ENCODE results near the gene RPS10. TPM values are rescaled to one million over a fixed set of nuclear protein-coding genes. Genes with fewer than 3 reads are reported as not detected.
A peak's percentile ranks its signal among the peaks of the same experiment; 100 is the strongest.
"Not testable (repeated sequence)": the region's sequence is repeated elsewhere in the genome, so short reads cannot be mapped to it uniquely, and the experiment has no call there.

RPS10 gene
- total RNA-seq, 2 experiments from 2014 or later: 2,718 to 2,727 TPM

DNA sequence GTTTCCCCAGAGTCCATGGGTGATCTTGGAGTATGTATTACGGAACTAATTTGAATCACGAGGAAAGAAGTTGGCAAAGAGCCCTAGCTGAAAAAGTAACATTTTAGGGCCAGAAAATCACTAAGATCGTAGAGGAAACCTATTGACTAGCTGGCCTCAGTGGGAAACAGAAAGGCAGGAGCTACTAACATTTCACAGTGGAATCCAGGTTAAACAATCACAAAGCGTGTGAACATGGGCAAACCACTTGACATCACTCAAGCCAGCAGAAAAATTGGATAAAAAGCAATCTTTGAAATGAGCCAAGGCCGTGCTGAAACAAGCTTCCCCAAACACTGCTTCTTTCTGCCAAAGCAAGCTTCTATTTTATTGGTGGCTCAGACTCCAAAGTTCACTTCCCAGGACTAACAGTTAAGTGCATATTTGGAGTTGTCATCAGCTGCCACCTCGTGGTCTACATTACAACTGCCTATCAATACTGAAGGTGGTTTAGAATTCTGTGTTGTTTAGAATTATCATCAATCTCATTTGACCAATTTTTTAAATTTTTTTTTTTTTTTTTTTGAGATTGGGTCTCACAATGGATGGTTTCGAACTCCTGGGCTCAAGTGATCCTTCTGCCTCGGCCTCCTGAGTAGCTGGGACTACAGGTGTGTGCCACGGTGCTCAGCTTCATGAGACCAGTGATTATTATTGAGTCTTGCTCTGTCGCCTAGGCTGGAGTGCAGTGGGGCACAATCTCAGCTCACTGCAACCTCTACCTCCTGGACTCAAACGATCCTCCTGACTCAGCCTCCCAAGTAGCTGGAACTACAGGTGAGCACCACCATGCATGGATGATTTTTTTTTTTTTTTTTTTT, 10.6 kb downstream of the RPS10 start:
- peaks cover 12% of the 10 kb centered on the region for H3K4me1 Mint-ChIP-seq (ENCODE audit: low read depth)
- H3K9me3 Mint-ChIP-seq: no peaks in the 10 kb centered on the region
- CTCF ChIA-PET: interaction anchor here (0.7 to 5.0 kb wide), 11 partner anchors 11 to 315 kb away, joined by 3 to 54 read pairs (median 3); partner anchors contain the start of genes RPS10 and SMIM29
- no peak overlapping the region for H3K4me3 Mint-ChIP-seq
- no peak overlapping the region for H3K27ac Mint-ChIP-seq
- DNase-seq: peak; percentile 46
- peaks cover 40% of the 10 kb centered on the region for H3K36me3 Mint-ChIP-seq (ENCODE audit: low read depth)
- no peaks in the 10 kb centered on the region for H3K27me3 Mint-ChIP-seq (ENCODE audit: low read depth)
- intact Hi-C loops (cut with micrococcal nuclease): loop anchor here (1.0 kb wide), 2 partner anchors 166 to 219 kb away; partner anchors contain the start of gene SMIM29

DNA sequence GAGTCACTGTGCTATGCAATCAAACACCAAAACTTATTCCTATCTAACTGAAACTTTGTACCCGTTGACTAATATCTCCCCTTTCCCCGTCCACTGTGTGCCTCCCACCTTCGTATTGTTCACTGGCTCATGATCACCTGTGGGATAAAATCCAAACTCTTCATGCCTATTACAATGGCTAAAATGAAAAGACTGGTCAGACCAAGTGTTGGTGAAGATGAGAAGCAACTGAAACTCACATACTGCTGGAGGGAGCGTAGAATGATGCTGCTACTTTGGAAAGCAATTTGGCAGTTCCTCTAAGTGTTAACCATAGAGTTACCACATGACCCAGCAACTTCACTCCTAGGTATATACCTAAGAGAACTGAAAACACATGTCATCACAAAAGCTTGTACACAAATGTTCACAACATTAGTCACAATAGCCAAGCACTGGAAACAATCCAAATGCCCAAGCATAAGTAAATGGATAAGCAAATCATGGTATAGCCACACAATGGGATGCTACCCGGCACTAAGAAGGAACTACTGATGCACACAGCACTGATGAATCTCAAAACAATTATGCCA, 13.1 kb downstream of the RPS10 start:
- CTCF ChIA-PET: interaction anchor here (5.0 kb wide), 1 partner anchor 164 kb away, joined by 54 read pairs; the partner anchor contains the start of gene SMIM29
- Mint-ChIP-seq H3K4me3 (no peak overlapping the region), H3K36me3 (ENCODE audit: low read depth) (peaks cover 24% of the 10 kb centered on the region), H3K27ac (peak overlapping the region; percentile 43), H3K4me1 (ENCODE audit: low read depth) (peaks cover 3% of the 10 kb centered on the region), H3K9me3 (no peaks in the 10 kb centered on the region), H3K27me3 (ENCODE audit: low read depth) (no peaks in the 10 kb centered on the region)
- intact Hi-C loops (cut with micrococcal nuclease): no loop called here
- DNase-seq: no peak

DNA sequence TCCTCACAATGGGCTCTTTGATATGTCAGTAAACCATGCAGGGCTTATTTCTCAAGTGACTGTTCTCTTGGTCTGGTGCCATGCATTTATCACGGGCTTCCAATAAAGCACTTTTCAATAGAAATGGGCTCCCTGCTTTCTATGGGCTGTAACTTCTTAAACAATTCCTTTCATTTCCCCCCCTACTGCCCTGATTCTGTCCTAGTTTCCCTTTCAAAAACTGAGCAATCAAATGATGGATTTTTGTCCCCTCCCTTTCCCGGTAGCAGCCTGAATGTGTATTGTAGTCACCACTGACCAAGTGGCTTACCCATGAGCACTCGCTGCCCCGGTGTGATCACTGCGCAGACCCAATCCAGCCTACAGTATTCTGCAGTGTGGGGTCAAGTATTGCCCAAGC, 13.9 kb downstream of the RPS10 start:
- Mint-ChIP-seq H3K4me1 (ENCODE audit: low read depth) (peaks cover 3% of the 10 kb centered on the region), H3K36me3 (ENCODE audit: low read depth) (peaks cover 19% of the 10 kb centered on the region), H3K27me3 (ENCODE audit: low read depth) (no peaks in the 10 kb centered on the region), H3K27ac (no peak overlapping the region), H3K4me3 (no peak overlapping the region), H3K9me3 (no peaks in the 10 kb centered on the region)
- DNase-seq: no peak
- CTCF ChIA-PET: no interaction called here
- intact Hi-C loops (cut with micrococcal nuclease): no loop called here

GRCh38 chr6:34407915-34408314, 18.0 kb downstream of the RPS10 start:
- H3K27me3 Mint-ChIP-seq (ENCODE audit: low read depth); H3K4me3 Mint-ChIP-seq; H3K4me1 Mint-ChIP-seq (ENCODE audit: low read depth); intact Hi-C loops (cut with micrococcal nuclease); H3K9me3 Mint-ChIP-seq; H3K27ac Mint-ChIP-seq; DNase-seq; CTCF ChIA-PET: not testable (repeated sequence)
- H3K36me3 Mint-ChIP-seq (ENCODE audit: low read depth): peaks cover 15% of the 10 kb centered on the region

DNA sequence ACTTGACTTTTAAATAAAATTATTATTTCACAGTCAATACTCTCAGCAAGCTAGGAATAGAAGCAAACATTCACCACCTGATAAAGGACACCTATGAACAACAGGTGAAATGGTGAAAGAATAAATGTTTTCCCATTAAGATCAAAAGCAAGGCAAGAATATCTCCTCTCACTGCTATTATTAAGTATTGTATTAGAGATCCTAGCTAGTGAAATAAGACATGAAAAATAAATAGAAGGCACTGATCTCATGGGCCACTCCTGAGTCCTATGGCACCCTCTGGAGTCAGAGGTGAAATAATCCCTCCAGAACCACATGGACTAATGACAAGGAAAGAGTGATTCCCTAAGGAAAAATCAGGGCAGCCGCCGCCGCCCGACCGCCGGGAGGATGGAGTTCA, 29.4 kb downstream of the RPS10 start:
- DNase-seq: no peak
- intact Hi-C loops (cut with micrococcal nuclease): no loop called here

DNA sequence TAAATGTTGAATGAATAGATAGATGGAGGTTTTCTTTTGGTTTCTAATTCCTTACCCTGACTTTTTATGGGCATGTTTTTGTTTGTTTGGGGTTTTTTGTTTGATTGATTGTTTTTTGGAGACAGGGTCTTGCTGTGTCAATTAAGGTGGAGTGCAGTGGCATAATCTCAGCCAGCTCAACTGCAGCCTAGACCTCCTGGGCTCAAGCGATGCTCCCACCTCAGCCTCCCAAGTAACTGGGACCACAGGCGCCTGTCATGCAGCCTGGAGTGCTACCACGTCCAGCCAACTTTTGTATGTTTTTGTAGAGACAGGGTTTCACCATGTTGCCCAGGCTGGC, 31.9 kb downstream of the RPS10 start:
- Mint-ChIP-seq H3K4me3 (peak overlapping the region; percentile 66), H3K27ac (no peak overlapping the region), H3K9me3 (peaks cover 4% of the 10 kb centered on the region)

More for the DNA sequence above, 29.4 kb downstream of the RPS10 start:
- H3K27ac Mint-ChIP-seq: no peak overlapping the region
- no peaks in the 10 kb centered on the region for H3K27me3 Mint-ChIP-seq (ENCODE audit: low read depth)
- H3K4me1 Mint-ChIP-seq (ENCODE audit: low read depth): peaks cover 15% of the 10 kb centered on the region
- H3K36me3 Mint-ChIP-seq (ENCODE audit: low read depth): peaks cover 4% of the 10 kb centered on the region
- peaks cover 4% of the 10 kb centered on the region for H3K9me3 Mint-ChIP-seq
- CTCF ChIA-PET: interaction anchor here (1.5 kb wide), 2 partner anchors 147 to 207 kb away, joined by 5 to 9 read pairs; no protein-coding TSS in a partner anchor
- H3K4me3 Mint-ChIP-seq: no peak overlapping the region

GRCh38 chr6:34393191-34393965, 32.5 kb downstream of the RPS10 start:
- H3K27me3 Mint-ChIP-seq (ENCODE audit: low read depth): no peaks in the 10 kb centered on the region
- peak overlapping the region; percentile 66 for H3K4me3 Mint-ChIP-seq
- CTCF ChIA-PET: interaction anchor here (0.6 to 1.9 kb wide), 5 partner anchors 22 to 165 kb away, joined by 3 to 7 read pairs (median 5); partner anchors contain the start of gene SMIM29
- peaks cover 4% of the 10 kb centered on the region for H3K9me3 Mint-ChIP-seq
- H3K36me3 Mint-ChIP-seq (ENCODE audit: low read depth): peaks cover 4% of the 10 kb centered on the region
- H3K27ac Mint-ChIP-seq: peak overlapping the region; percentile 88
- H3K4me1 Mint-ChIP-seq (ENCODE audit: low read depth): peaks cover 25% of the 10 kb centered on the region
- no peak for DNase-seq
- intact Hi-C loops (cut with micrococcal nuclease): loop anchor here (2.0 kb wide), 1 partner anchor 229 kb away; no protein-coding TSS in a partner anchor

More for the DNA sequence above, 31.9 kb downstream of the RPS10 start:
- H3K4me1 Mint-ChIP-seq (ENCODE audit: low read depth): peaks cover 21% of the 10 kb centered on the region
- H3K27me3 Mint-ChIP-seq (ENCODE audit: low read depth): no peaks in the 10 kb centered on the region
- intact Hi-C loops (cut with micrococcal nuclease): loop anchor here (2.0 kb wide), 1 partner anchor 229 kb away; no protein-coding TSS in a partner anchor
- DNase-seq: no peak
- CTCF ChIA-PET: no interaction called here
- H3K36me3 Mint-ChIP-seq (ENCODE audit: low read depth): peaks cover 4% of the 10 kb centered on the region

DNA sequence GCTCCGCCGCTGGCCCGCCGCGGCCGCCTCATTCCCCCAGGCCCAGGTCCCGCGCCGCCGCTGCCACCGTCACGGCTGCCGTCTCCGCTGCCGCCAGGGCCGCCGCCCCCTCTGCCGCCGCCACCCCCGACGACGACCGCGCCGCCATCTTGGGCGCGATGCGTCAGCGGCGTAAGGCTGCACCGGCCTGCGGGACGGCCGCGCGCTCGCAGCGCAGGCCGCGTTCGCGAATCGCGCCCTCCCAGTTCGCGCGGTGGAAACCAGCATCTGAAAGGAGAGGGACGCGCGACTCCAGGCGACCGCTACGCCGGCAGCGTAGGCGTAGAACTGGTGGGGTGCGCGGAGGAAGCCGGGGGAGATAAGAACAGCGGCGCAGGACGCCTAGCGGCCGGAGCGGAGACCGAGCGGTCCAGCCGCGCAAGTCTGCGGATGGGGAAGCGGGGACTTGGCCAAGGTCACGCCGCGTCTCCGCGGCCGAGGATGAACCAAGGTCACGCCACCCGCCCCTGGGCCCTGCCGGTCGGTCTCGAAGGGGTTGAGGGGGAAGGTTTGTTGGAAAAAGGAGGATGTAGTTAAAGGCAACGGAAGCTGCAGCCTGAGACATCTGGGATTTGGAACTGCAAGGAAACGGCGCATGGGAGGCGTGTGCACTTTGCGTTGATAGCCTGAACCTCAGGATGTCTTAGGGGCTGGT, 33.2 kb downstream of the RPS10 start, which contains the start of gene NUDT3:
NUDT3 (minus strand) TSS at position 173 of the 694 bp plus-strand sequence. CDS start 307 bp downstream, outside the sequence.
- Mint-ChIP-seq H3K27me3 (ENCODE audit: low read depth) (no peaks in the 10 kb centered on the region), H3K9me3 (peaks cover 4% of the 10 kb centered on the region), H3K27ac (peak within 1 kb of the TSS; percentile 88), H3K4me3 (peak within 1 kb of the TSS; percentile 66), H3K4me1 (ENCODE audit: low read depth) (peaks cover 27% of the 10 kb centered on the region), H3K36me3 (ENCODE audit: low read depth) (peaks cover 4% of the 10 kb centered on the region)
- CTCF ChIA-PET: interaction anchor here (0.8 to 1.9 kb wide), 4 partner anchors 22 to 145 kb away, joined by 3 to 7 read pairs (median 6); partner anchors contain the start of gene SMIM29
- intact Hi-C loops (cut with micrococcal nuclease): loop anchor here (1.0 to 2.0 kb wide), 4 partner anchors 34 to 228 kb away; partner anchors contain the start of genes RPS10 and SMIM29
- DNase-seq: peak; percentile 92

- Mint-ChIP-seq H3K27ac (no peak overlapping the region), H3K9me3 (peaks cover 4% of the 10 kb centered on the region)
- intact Hi-C loops (cut with micrococcal nuclease): loop anchor here (1.0 to 2.0 kb wide), 4 partner anchors 34 to 227 kb away; partner anchors contain the start of genes RPS10 and SMIM29
Measured at GRCh38 chr6:34391786-34392496, 33.9 kb downstream of the RPS10 start.

GRCh38 chr6:34391473-34391785, 34.4 kb downstream of the RPS10 start:
- peaks cover under 1% of the 10 kb centered on the region for H3K9me3 Mint-ChIP-seq
- H3K4me1 Mint-ChIP-seq (ENCODE audit: low read depth): peaks cover 28% of the 10 kb centered on the region
- no peak for DNase-seq
- H3K27ac Mint-ChIP-seq: no peak overlapping the region
- H3K27me3 Mint-ChIP-seq (ENCODE audit: low read depth): no peaks in the 10 kb centered on the region
- H3K4me3 Mint-ChIP-seq: no peak overlapping the region
- intact Hi-C loops (cut with micrococcal nuclease): no loop called here
- CTCF ChIA-PET: interaction anchor here (0.7 to 2.1 kb wide), 3 partner anchors 11 to 196 kb away, joined by 3 to 5 read pairs (median 4); partner anchors contain the start of gene SMIM29
- peaks cover 2% of the 10 kb centered on the region for H3K36me3 Mint-ChIP-seq (ENCODE audit: low read depth)

More at GRCh38 chr6:34391786-34392496, 33.9 kb downstream of the RPS10 start:
- peaks cover 4% of the 10 kb centered on the region for H3K36me3 Mint-ChIP-seq (ENCODE audit: low read depth)
- peak; percentile 49 for DNase-seq
- no peak overlapping the region for H3K4me3 Mint-ChIP-seq
- peaks cover 28% of the 10 kb centered on the region for H3K4me1 Mint-ChIP-seq (ENCODE audit: low read depth)
- H3K27me3 Mint-ChIP-seq (ENCODE audit: low read depth): no peaks in the 10 kb centered on the region
- CTCF ChIA-PET: interaction anchor here (1.3 to 2.1 kb wide), 4 partner anchors 86 to 196 kb away, joined by 5 to 7 read pairs (median 6); partner anchors contain the start of gene SMIM29
